Frontal cortex (tissue), 4 donors: ENCODE data around the gene PRKCH. TPM values are rescaled to one million over a fixed set of nuclear protein-coding genes. Genes with fewer than 3 reads are reported as not detected.

Source experiments
- DNase-seq, 2 donors: peaks; one replicate each; pipeline ENCODE4 v3.0.0; 2012; ENCODE audit warnings: low spot score in 2 of 2
- FAIRE-seq: peaks from 2 replicates; lab custom pipeline; 2012; peaks lifted over from hg19 to GRCh38; lab: Jason Lieb, UNC
- total RNA-seq: library from RNA; depleted of rRNA; stranded (reverse); fragments of >200 nt; gene quantifications from one replicate; pipeline ENCODE4 v1.2.3, GENCODE V29; 2014
- donor health status: control.
- donor health status: control.
- donor health status: control.

The PRKCH gene
- total RNA-seq, 1 donor from 2014 or later: 21.6 TPM

- DNase-seq (no peak), FAIRE-seq (no peak)
These were observed 210.7 kb downstream of the PRKCH start for GRCh38 chr14:61532123-61532505.

DNA sequence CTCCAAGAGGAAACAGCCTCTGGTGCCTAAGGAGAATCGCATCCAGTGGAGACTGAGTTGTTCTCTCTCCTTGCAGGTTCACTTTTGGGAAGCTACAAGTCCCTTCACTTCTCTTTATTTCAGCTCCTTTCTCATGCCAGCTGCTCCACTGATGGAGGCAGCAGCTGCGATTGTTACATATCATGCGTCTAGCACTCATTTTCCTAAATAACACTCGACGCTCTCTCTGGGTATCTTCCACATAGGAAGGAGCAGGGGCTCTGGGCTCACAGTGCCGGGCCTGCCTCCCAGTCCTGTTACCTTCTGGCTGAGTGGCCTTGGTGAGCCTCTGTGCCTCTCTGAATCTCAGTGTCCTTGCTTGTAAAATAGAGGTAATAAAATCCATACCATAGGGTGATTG lies 211.4 kb downstream of the PRKCH start:
- DNase-seq (no peak), FAIRE-seq (no peak)

DNA sequence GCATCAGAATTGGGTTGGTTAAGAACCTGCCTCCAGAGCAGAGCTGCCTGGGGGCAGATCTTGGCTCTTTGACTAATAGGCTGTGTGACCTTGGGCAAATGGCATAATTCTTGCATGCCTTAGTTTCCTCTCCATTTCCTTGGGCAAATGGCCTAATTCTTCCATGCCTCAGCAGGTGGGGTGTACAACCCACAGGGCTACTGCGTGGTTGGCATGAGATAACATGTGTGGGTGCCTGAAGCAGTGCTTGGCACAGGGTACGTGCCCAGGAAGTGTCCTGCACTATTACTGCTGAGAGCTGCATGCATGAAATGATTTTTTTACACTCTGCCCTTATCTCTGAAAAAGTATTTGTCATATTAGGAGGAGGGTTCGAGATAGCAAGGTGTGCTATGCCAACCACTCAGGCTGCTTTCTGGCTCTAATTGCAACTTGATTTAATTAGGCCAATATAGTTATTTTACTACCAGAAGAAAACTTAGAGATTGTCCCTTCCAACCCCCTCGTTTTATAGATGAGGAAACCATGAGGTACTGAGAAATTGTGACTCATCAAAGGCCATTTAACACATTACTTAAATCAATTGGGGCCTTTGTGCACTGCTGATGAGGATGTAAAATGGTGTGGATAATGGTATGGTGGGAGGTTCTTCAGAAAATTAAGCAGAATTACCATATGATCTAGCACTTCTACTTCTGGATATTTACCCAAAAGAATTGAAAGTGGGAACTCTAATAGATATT lies 212.3 kb downstream of the PRKCH start:
- no peak for DNase-seq
- FAIRE-seq: no peak

- DNase-seq (no peak), FAIRE-seq (no peak)
These were observed 213.7 kb downstream of the PRKCH start for GRCh38 chr14:61535032-61535431.

DNA sequence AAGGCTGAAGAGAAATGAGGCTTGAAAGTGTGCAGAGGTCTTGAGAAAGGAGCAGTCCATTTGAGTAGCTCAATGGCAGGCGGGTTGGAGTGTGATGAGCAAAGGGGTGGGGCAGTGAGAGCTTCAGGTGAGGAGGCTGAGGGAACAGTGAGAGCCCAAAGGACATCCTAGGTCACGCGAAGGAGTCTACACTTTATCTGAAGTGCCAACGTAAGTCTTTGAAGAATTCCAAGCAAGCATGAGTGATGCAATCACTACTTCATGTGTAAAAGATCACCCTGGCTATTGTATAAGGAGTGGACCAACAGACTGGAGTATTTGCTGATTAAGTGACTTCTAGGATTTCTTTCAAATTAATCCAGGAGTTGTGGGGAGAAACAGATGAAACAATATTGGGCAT lies 214.1 kb downstream of the PRKCH start:
- DNase-seq (no peak), FAIRE-seq (no peak)

DNA sequence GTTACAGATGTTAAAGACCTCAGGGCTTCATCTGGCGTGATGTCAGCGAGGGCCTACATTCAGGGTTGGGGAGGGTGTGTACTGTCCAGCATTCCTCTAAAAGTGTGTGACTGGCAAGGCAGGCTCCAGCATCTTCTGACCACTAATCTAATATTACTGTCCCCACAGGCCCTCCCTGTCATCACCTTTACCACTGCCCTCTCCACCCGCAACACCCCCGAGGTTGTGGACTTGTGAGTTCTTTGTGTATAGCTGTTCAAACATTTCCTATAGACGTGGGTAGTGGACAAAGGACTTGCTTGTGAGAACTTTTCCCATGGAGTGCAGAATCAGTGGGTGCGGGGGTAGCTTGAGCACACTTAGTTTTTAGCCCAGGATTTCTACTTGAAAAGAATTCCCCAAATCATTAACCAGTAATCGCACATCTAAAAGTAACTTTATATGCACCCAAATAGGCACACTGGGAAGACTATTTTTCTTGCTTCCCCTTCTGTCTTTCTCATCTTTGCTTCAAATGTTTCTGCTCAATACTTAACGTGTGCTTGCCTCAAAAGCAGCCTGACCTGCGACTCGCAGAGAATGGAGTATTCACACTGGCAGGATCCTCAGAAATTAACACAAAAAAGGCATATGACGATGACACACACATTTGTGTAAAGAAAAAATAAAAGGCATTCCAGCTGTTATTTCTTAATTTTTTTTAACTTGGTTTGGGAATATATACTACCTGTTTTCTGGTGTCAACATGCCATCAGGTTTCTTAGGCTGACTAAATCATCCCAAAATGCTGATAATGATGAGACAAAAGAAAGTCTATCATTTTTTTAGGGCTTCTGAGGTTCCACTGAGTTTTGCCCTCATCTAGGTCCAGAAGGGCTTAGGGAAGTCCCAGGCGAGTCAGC lies 215.5 kb downstream of the PRKCH start:
- no peak for DNase-seq
- no peak for FAIRE-seq

DNA sequence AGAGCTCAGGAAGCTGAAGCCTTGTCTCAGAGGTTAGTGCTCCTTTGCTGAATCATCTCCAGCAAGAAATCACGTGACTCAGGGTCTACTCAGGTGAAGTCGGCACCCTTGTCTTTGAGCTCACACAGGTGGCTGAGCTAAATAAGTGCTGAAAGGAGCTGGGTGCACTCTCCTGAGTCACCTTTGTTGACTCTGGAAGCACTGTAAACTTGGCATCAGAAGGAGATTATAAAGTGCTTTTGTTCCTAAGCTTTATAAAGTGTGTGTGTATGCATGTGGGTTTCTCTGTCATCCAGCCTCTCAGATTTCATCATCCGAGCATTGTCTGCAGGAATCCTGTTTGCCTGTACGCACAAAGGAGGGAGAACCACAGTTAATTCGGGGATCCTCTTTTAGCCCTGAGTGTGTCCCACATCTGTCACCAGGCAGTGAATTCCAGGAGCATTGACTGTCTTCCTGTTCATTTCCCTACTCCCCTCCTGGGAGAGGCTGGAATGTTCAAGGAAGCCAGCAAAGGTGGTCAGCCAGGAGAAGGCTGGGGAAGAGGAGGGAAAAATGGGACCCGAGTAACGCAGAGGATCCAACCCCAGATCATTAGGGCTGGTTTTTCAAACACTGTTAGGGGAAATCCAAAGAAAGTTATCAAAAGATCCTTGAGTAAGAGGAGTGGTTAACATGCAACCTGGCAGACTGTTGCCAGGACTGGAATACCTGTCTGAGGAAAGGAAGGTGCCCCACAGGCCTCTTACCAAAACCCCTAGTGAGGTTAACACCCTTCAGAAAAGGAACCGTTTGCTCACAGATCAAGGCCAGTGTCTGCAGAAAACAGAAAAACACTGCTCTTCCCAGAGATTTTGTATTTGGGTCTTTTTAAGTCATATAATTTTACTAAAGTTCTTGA lies 216.4 kb downstream of the PRKCH start:
- no peak for DNase-seq
- FAIRE-seq: no peak

GRCh38 chr14:61538464-61539022 lies 217.2 kb downstream of the PRKCH start:
- FAIRE-seq (no peak), DNase-seq (no peak)

DNA sequence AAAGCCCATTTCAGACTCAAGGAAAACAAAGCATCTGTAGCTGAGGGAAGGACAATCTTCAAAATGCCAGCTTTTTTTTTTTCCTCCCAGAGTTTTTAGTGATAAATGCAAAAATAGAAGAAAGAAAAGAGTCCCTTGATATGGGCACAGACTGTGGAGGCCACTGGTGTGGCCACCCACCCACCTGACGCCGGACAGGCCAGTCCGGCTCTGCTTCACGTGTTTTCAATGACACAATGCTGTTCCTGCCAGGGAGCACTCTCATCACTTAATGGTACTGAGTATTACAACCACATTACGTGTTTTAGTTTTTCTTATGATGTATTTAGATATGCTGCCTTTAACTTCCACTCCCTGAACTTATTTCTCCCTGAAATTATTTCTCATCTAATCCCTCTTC lies 218.3 kb downstream of the PRKCH start:
- FAIRE-seq (no peak), DNase-seq (no peak)

- DNase-seq (no peak), FAIRE-seq (no peak)
These were observed 219.6 kb downstream of the PRKCH start for GRCh38 chr14:61540931-61541330.

DNA sequence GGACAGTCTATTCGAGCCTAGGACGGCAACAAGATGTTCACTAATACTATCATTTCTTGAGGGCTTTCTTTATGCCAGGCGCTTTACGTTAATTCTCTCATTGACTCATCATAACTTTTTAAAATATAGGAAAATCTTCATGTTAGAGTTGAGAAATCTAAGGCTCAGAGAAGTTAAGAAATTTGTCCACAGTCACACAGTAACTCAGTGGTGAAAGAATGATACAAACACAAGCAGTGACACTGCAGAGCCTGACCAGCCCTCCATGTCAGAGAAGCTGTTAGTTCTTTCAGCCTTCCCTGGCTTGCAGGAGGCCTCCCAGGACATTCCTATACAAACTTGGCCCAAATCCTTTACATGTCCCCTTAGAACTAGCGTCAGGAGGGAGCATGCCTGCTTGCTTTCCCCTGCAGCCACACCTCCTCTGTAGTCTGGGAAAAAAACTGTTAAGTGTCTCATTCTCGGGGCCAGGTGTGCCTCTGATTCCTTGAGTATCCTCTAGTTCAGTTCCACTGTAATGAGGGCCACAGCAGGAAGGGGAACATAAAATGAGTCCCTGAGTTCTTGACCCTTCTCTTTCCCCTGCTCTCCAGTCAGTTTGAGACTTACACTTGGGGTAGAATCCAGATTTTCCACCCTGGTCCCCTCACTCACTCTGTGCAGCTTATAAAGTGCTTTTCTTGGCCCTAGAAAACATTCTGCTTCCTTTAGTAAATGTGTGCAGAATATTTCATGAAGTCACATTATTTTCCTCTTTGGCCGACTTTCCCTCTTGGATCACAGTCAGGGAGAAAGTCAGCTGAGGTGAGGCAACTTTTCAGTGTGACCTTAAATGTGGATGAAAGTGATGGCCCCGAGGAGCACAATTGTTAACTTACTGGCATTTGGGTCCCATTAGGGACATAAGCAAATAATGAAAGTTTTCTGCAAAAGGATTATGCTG lies 221.7 kb downstream of the PRKCH start:
- no peak for FAIRE-seq
- DNase-seq: no peak

- no peak for DNase-seq
- FAIRE-seq: no peak
These were observed 222.6 kb downstream of the PRKCH start for GRCh38 chr14:61543946-61544345.

- FAIRE-seq (no peak), DNase-seq (no peak)
These were observed 223.3 kb downstream of the PRKCH start for GRCh38 chr14:61544448-61545330.

DNA sequence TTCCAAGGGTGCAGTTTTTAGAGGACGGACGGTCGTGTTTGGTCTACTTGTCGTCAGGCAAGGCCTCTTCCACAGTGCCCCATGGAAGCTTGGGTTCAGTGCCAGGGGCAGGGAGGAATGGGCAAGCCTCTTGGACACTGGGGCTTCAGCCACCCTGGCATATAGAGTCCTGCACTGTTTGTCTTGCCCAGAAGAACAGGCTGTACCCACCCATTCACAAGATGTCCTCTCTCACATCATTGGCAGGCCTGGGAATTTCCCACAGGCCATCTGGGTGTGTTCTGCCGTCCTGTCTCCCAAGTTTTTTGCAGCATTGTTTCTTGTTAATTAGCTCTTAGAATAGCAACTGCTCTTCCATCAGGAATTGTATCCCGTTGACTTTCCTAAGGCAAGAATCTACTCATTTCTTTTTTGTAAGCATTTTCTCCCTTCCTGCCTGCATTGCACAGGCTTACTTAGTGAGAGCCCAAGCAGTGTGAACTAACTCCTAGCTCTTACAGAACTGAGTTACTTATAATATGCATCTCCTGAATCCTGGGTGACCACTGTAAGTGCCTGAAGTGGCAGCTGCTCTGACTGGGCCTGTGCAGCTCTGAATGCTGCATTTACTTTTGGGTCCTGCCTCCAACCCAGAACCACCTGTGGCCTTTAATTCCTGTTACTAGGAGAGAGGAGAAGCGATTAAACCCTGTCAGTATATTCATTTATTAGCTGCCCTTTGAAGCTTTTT lies 224.5 kb downstream of the PRKCH start:
- DNase-seq: no peak
- no peak for FAIRE-seq

GRCh38 chr14:61547186-61548069 lies 226.0 kb downstream of the PRKCH start:
- FAIRE-seq: no peak

GRCh38 chr14:61549425-61549824 lies 228.0 kb downstream of the PRKCH start:
- FAIRE-seq (no peak), DNase-seq (no peak)

More at GRCh38 chr14:61547186-61548069, 226.0 kb downstream of the PRKCH start:
- DNase-seq: no peak
